Pons (tissue), 1 donor: ENCODE data around the gene SLC27A6.

ENCODE experiments used
- DNase-seq: peaks from one replicate; pipeline ENCODE4 v3.0.0-alpha.2; 2016; ENCODE audit warnings: low spot score

SLC27A6 gene

GRCh38 chr5:129063483-129064113, 98.3 kb downstream of the SLC27A6 start:
- DNase-seq: peak; percentile 83

GRCh38 chr5:129065721-129066120, 100.4 kb downstream of the SLC27A6 start:
- DNase-seq: no peak

DNA sequence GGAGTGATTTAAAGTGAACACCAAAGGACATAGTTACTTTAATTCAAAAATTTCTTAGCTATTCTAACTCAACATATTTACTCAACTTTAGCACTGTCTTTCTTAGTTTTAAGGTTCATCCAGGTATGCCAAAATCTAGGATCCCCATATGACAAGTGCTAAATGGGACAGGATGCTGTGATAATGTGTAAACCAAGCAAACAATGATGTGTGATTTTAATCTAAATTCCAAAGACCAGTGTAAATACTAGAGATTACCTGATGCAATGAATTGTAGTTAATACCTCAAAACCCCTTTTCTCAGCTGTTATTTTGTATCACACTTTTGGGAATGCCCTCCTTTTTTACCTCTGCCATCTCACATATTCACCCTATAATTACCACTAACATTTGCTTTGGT, 102.5 kb downstream of the SLC27A6 start:
- DNase-seq: no peak

GRCh38 chr5:129069292-129069691, 104.0 kb downstream of the SLC27A6 start:
- DNase-seq: no peak

DNA sequence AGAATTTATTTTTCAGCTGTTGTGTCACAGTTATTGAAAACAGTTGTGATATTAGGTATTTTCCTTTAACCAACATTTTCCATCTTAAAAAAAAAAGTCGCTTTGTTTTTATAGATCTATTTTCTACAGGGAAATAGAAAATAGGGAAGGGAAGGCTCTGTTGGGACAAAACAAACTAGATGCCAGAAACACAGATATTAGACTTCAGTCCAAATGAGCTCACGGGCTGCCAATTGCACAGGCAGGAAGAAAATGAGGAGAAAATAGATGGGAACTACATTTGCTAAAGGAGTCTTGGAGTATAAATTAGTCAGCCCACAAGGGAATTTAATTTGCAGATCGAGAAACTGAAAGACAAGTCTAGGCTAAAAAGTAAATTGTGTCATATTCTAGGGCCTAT, 107.8 kb downstream of the SLC27A6 start:
- no peak for DNase-seq

DNA sequence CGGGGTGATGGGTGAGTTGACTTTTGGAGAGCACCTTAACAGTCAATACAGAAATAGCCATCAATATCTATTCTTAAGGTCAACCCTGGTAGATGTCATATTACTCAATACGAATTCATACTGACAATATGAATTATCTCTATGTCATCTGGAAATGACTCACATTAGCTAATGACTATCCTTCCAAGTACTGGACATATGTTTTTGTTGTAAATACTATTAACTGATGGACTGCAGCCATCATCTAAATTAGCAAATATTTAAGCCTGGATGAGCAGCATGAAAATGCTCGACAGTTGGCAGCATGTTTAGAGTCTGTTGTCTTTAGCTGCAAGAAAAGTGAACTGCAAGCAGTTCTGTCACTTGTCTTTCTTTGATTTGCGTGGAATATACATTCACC, 109.6 kb downstream of the SLC27A6 start:
- DNase-seq: no peak

- DNase-seq: no peak
Observed at GRCh38 chr5:129077433-129078075, 112.3 kb downstream of the SLC27A6 start.

DNA sequence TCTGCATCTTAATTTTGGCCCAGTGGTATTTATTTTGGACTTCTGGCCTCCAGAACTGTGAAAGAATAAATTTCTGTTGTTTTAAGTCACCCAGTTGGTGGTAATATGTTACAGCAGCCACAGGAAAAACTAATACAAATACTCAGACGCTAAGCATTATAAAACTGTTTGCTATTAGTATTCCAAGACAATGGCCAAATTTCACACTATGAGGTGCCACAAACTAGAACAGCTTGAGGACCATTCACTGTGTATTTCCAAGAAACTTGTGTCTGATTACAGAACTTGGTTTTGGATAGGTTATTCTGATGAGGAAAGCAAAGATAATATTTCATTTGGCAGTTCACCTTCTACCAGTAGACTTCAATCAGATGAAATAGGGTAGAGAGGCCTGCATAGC, 113.0 kb downstream of the SLC27A6 start:
- DNase-seq: no peak

GRCh38 chr5:129078660-129079059, 113.4 kb downstream of the SLC27A6 start:
- DNase-seq: no peak

GRCh38 chr5:129079496-129079895, 114.2 kb downstream of the SLC27A6 start:
- peak; percentile 28 for DNase-seq

DNA sequence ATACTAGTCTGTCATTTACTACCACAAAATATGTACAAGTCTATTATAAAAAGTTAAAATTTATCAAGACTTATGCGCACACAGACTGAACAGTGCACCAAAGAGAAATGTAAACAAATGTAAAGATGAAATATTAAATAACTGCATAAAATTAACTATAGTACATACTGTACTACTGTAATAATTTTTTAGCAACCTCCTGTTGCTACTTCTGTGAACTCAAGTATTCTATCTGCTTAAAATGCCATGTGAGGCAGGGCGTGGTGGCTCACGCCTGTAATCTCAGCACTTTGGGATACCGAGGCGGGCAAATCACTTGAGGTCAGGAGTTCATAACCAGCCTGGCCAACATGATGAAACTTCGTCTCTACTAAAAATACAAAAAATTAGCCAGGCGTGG, 115.5 kb downstream of the SLC27A6 start:
- DNase-seq: no peak

DNA sequence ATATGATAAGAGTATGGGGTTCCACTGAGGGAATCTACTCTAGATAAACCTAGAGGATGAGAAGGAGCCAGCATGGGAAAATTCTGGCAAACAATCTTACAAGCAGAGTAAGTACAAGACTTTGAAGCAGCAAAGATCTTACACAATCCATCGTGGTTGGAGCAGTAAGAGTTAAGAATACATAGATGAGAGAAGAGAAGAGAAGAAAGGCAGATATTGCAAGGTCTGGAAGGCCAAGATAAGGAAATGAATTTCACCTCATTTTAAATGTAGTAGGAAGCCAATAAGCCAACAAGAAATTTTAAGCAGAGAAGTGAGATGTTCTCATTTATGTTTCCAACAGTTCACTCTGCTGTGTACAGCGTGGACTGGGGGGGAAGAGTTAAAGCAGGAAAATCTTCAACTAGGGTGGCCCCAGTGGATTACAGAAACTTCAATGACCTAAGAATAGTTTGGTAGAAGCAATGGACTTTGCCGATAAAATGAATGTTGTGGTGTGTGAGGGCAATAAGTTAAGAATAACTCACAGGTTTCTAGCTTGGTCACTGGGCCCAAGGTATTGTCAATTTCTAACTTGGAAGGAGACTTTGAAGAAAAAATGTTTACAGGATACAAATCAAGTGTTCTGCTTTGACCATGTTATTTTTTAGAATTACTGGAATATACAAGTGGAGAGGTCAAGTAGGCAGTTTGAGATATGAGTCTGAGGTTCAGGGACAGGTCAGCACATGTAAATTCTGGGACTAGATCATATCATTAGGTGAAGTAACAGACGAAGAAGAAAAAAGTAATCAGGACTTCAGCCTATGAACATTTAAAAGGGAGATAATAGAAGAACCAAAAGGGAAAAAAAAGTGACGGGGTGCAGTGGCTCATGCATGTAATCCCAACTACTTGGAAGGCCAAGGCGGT, 117.2 kb downstream of the SLC27A6 start:
- no peak for DNase-seq
